MCF 10A (cell line): ENCODE measurements around the gene HS6ST1. TPM values are rescaled to one million over a fixed set of nuclear protein-coding genes. Genes with fewer than 3 reads are reported as not detected.

Experiments used
- BruUV-seq: library from RNA; stranded (reverse); fragments of 400-500 nt; replicated peaks from 2 replicates; lab custom pipeline; 2021; lab: Mats Ljungman, UMichigan
- CTCF ChIA-PET: fragments of 300-600 bp; sonication (Branson Sonifier 250); formaldehyde crosslinking; extraction: SDS; loops from one replicate; lab custom pipeline; 2021; ENCODE audit warnings: antibody characterized with exemption, inconsistent platforms; lab: Yijun Ruan, JAX
- POLR2A ChIA-PET: fragments of 300-600, 350-650 bp; sonication (Branson Sonifier 250); formaldehyde crosslinking; extraction: SDS; loops from one replicate; lab custom pipeline; 2020; ENCODE audit warnings: antibody characterized with exemption, inconsistent platforms; lab: Yijun Ruan, JAX
- DNase-seq: peaks from one replicate; pipeline ENCODE4 v3.0.0-alpha.2; 2018; ENCODE audit not compliant: unreplicated experiment
- H3K27ac Mint-ChIP-seq: one replicate; pipeline ENCODE4 v1.8.0; 2022; ENCODE audit warnings: mild to moderate bottlenecking, low read depth, mixed read lengths; ENCODE audit not compliant: unreplicated experiment
- H3K27me3 Mint-ChIP-seq: one replicate; pipeline ENCODE4 v1.8.0; 2022; ENCODE audit warnings: mixed read lengths; ENCODE audit not compliant: insufficient read depth, unreplicated experiment
- H3K36me3 Mint-ChIP-seq: one replicate; pipeline ENCODE4 v1.8.0; 2022; ENCODE audit warnings: mild to moderate bottlenecking, moderate library complexity, mixed read lengths; ENCODE audit not compliant: insufficient read depth, unreplicated experiment
- H3K4me1 Mint-ChIP-seq: one replicate; pipeline ENCODE4 v1.8.0; 2022; ENCODE audit warnings: mixed read lengths; ENCODE audit not compliant: insufficient read depth, unreplicated experiment
- H3K4me3 Mint-ChIP-seq: one replicate; pipeline ENCODE4 v1.8.0; 2022; ENCODE audit warnings: mild to moderate bottlenecking, moderate library complexity, mixed read lengths; ENCODE audit not compliant: unreplicated experiment
- H3K9me3 Mint-ChIP-seq: one replicate; pipeline ENCODE4 v1.8.0; 2022; ENCODE audit warnings: mixed read lengths; ENCODE audit not compliant: unreplicated experiment
- intact Hi-C: fragments of 100-400 bp; cut with micrococcal nuclease; formaldehyde crosslinking; loops from 2 replicates; pipeline ENCODE4 v1.14.1; 2022
- total RNA-seq: library from RNA; stranded (reverse); gene quantifications from 2 replicates; pipeline ENCODE4 v1.2.3, GENCODE V29; 2022
- TF ChIP-seq, protein P1 (sequence below): fragments of 200-600 bp; IDR thresholded peaks from one replicate; pipeline ENCODE4 v1.8.0; 2022; ENCODE audit warnings: antibody characterized with exemption, mild to moderate bottlenecking; ENCODE audit not compliant: unreplicated experiment

The HS6ST1 gene
- total RNA-seq, 1 experiment from 2014 or later = 9.6 TPM

DNA sequence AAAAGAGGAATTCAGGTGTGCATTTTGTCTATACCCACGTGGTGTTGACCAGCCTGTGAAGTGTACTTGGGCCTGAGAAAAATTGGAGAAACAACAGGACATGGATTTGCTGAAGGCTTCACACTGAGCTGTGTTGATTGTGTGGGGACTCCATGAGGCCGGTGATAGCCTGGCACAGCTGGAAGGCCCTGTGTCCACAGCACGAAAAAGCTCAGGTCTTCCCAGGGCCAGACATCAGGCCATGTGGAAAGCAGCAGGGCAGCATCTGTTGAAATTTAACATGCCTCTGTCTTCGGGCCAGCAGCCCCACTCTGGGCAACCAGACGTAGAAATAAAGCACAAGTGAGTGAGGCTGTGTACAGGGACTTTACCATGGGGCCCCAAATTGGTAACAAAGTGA is 84.1 kb downstream of the HS6ST1 start:
- CTCF ChIA-PET = interaction anchor here (0.5 to 1.5 kb wide), 11 partner anchors 8 to 499 kb away, joined by 3 to 8 read pairs (median 4); no protein-coding TSS in a partner anchor
- H3K4me3 Mint-ChIP-seq = no peak overlapping the region
- intact Hi-C loops = no loop called here
- POLR2A ChIA-PET = no interaction called here
- no TSS peak for BruUV-seq
- H3K27ac Mint-ChIP-seq = no peak overlapping the region
- TF ChIP-seq, protein P1, sequence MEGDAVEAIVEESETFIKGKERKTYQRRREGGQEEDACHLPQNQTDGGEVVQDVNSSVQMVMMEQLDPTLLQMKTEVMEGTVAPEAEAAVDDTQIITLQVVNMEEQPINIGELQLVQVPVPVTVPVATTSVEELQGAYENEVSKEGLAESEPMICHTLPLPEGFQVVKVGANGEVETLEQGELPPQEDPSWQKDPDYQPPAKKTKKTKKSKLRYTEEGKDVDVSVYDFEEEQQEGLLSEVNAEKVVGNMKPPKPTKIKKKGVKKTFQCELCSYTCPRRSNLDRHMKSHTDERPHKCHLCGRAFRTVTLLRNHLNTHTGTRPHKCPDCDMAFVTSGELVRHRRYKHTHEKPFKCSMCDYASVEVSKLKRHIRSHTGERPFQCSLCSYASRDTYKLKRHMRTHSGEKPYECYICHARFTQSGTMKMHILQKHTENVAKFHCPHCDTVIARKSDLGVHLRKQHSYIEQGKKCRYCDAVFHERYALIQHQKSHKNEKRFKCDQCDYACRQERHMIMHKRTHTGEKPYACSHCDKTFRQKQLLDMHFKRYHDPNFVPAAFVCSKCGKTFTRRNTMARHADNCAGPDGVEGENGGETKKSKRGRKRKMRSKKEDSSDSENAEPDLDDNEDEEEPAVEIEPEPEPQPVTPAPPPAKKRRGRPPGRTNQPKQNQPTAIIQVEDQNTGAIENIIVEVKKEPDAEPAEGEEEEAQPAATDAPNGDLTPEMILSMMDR = no peak
- no peak for DNase-seq
- peaks cover 8% of the 10 kb centered on the region for H3K4me1 Mint-ChIP-seq
- no peaks in the 10 kb centered on the region for H3K36me3 Mint-ChIP-seq
- H3K9me3 Mint-ChIP-seq = no peaks in the 10 kb centered on the region
- no peaks in the 10 kb centered on the region for H3K27me3 Mint-ChIP-seq

DNA sequence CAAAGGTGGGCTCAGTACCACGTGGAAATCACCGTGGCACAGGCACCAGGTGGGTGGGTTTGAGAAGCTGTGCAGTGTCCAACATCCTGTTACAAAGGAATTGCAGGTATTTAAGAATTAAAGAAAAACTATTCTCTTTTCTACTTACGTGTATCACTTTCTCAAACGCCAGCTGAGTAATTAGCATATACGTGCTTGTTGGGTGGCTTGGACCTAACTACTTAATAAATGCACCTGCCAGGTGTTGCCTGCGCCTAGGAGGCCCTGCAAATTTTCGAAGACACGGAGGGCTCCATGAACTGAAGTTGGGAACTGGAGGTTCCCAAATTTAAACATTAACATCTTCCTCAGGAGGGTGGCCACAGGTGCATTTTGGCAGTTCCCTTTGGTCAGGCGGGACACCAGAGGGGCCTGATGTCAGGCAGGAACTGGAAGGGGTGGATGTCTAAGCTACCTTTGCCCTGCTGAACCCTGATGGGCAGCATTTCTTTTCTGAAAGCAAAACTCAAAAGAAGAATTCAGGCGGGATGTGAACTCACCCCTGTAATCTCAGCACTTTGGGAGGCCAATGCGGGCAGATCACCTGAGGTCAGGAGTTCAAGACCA is 84.8 kb downstream of the HS6ST1 start:
- H3K36me3 Mint-ChIP-seq = no peaks in the 10 kb centered on the region
- no peaks in the 10 kb centered on the region for H3K27me3 Mint-ChIP-seq
- peaks cover 8% of the 10 kb centered on the region for H3K4me1 Mint-ChIP-seq
- peak overlapping the region; percentile 68 for H3K4me3 Mint-ChIP-seq
- TF ChIP-seq, protein P1 = no peak
- DNase-seq = no peak
- ChIA-PET CTCF (interaction anchor here (0.6 to 1.5 kb wide), 18 partner anchors 9 to 1771 kb away, joined by 3 to 8 read pairs (median 4); no protein-coding TSS in a partner anchor), POLR2A (interaction anchor here (0.8 kb wide), 1 partner anchor 334 kb away, joined by 4 read pairs; no protein-coding TSS in a partner anchor)
- no peak overlapping the region for H3K27ac Mint-ChIP-seq
- intact Hi-C loops = loop anchor here (1.0 kb wide), 1 partner anchor 171 kb away; no protein-coding TSS in a partner anchor
- no TSS peak for BruUV-seq
- H3K9me3 Mint-ChIP-seq = no peaks in the 10 kb centered on the region

DNA sequence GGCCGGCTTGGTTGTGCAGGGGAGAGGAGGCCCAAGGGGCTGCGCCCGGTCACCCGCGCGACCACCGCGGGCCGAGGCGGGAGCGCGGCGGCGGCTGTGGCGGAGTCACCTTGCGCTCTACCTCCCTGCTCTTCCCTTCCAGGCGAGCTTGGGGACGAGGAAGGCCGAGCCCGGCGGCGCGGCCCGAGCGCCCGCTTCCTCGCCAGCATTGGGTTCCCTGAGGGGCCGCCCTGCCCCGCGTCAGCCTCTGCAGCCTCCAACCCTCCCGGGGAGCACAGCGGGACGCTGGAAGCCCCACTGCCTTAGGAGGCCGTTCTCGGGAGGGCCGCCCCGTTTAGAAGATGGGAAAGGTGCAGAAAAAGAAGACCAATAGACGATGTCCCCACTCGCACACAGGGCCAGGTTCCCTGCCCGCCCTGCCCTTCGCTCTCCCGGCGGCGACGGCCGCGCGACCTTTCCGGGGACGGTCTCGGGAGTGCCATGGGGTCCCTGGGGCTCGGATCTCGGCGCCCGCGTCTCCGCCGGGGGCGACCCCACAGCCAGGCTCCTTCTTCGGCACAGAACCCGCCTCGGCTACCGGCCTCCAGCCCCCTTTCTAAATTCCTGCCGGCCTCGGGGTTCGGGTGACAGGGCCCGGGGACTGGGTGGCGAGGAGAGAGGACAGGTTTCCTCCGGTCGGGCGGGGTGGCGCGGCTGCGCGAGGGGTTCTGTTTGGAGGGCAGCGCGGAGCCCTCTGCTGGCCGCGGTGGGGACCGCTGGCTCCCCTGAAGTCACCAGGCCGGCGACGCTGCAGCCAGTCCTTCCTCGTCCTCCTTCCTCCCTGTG is 85.5 kb downstream of the HS6ST1 start:
- Mint-ChIP-seq H3K9me3 (no peaks in the 10 kb centered on the region), H3K36me3 (no peaks in the 10 kb centered on the region), H3K4me1 (peaks cover 8% of the 10 kb centered on the region), H3K27ac (no peak overlapping the region), H3K27me3 (no peaks in the 10 kb centered on the region), H3K4me3 (peak overlapping the region; percentile 68)
- intact Hi-C loops = loop anchor here (1.0 kb wide), 1 partner anchor 170 kb away; no protein-coding TSS in a partner anchor
- POLR2A ChIA-PET = interaction anchor here (0.6 to 0.8 kb wide), 2 partner anchors 29 to 334 kb away, joined by 3 to 4 read pairs; no protein-coding TSS in a partner anchor
- TF ChIP-seq, protein P1 = peak; percentile 82
- peak; percentile 71 for DNase-seq
- CTCF ChIA-PET = interaction anchor here (0.6 to 1.5 kb wide), 14 partner anchors 9 to 1772 kb away, joined by 3 to 8 read pairs (median 4); no protein-coding TSS in a partner anchor
- no TSS peak for BruUV-seq

DNA sequence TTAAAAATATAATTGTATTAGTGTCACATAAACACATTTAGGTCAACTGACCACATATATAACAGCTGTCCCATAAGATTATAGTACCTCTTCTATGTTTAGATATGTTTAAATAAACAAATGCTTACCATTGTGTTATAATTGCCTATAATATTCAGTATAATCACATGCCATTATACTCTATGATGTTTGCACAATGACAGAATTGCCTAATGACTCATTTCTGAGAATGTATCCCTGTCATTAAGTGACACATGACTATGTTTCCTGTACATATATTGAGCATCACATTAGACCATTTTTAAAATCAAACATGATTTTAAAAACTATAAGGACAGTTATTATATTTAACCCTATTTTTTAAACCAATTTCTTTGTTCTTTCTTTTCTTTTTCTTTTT is 89.8 kb downstream of the HS6ST1 start:
- no peak overlapping the region for H3K27ac Mint-ChIP-seq
- POLR2A ChIA-PET = interaction anchor here (0.6 kb wide), 1 partner anchor 1049 kb away, joined by 3 read pairs; no protein-coding TSS in a partner anchor

More for the DNA sequence above, 89.8 kb downstream of the HS6ST1 start:
- TF ChIP-seq, protein P1 = no peak
- CTCF ChIA-PET = interaction anchor here (0.6 to 1.1 kb wide), 2 partner anchors 8 to 24 kb away, joined by 3 read pairs; no protein-coding TSS in a partner anchor
- BruUV-seq = no TSS peak
- Mint-ChIP-seq H3K27me3 (no peaks in the 10 kb centered on the region), H3K4me1 (no peaks in the 10 kb centered on the region), H3K9me3 (no peaks in the 10 kb centered on the region), H3K4me3 (no peak overlapping the region), H3K36me3 (no peaks in the 10 kb centered on the region)
- peak; percentile 37 for DNase-seq
- intact Hi-C loops = no loop called here
